Stimulated activated naive CD4-positive, alpha-beta T cell (primary cell): Measurements from ENCODE around the gene NDST1.

Experiments used
- DNase-seq, 6 experiments: peaks; one replicate each; lab custom pipeline; 2025; lab: John Stamatoyannopoulos, UW

The NDST1 gene

DNA sequence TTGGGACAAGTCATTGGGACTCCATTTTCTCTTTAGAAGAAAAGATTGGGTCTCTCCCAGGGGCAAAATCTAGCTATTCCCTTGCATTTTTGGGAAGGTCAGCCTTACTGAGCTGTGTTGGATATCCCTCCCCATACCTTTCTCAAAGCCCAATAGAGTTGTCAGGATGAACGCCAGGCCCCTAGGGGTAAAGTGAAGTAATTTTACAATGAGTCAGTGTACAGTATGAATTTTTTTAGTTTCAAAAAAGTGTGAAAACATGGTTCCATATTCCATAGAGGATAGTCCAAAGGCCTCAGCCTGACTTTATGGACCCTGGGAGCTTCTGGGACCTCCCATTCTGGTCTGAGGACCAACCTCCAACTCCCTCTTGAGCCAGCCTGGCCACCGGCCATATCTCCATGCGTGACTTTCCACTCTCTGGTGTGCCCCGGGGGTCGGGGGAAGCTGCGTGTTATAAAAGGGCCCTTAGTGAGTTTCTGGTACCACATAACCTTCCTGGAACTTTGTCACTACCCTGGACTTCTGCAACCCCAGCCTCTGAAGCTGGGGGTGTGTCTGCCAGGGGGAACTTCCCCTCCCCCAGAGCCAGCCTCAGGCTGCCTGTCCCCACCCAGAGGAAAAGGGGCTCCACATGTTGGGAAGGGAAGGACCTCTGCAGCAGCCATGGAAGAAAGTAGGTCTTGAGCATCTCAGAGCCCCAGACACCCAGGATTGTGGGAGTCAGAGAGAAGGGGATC, 80.1 kb downstream of the NDST1 start:
- DNase-seq, result no peak

DNA sequence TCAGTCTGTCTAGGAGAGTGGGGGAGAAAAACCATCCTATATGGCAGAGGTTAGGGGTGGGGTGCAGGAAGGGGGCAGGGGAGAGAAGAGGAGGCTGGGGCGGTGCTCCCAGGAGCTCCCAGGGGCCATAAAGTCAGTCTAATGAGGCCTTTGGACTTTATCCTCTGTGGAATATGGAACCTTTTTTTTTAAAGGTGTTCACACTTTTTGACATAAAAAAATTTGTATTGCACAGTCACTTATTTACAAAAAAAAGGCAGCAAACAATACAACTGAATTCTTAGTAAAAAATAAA, 80.6 kb downstream of the NDST1 start:
- DNase-seq, result no peak

DNA sequence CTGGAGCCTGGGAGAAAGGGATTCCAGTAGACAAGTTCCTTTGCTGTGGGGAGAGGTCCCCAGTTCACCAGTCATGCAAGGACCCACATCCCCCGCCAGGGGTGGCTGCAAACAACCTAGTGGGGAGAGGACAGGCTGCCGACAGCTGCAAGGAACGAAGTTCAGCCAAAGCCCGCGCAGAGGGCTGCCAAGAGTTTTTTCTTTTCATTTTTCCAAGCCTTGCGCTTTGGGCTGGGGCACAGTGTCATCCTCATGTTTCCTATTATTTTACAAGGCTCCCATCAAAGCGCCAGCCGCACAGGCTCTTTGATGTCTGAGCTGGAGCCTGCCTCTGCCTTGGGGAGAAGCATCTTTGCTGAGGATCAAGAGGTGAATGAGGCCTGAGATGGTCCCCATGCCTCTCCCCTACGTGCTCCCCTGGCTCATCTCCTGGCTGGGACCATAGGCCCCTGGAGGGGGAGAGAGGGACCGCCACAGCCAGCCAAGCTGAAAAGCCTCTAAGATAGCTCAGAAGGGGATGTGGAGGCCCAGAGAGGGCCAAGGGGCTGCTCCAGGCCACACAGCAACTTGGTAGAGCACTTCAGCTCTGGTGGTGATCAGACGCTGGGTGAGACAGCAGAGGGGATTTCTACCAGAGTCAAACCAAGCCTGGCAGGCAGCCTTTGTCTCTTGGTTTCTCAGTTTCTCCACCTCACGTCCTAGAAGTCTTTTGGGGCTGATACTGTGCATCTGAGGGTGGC, 82.1 kb downstream of the NDST1 start:
- no peak for DNase-seq

DNA sequence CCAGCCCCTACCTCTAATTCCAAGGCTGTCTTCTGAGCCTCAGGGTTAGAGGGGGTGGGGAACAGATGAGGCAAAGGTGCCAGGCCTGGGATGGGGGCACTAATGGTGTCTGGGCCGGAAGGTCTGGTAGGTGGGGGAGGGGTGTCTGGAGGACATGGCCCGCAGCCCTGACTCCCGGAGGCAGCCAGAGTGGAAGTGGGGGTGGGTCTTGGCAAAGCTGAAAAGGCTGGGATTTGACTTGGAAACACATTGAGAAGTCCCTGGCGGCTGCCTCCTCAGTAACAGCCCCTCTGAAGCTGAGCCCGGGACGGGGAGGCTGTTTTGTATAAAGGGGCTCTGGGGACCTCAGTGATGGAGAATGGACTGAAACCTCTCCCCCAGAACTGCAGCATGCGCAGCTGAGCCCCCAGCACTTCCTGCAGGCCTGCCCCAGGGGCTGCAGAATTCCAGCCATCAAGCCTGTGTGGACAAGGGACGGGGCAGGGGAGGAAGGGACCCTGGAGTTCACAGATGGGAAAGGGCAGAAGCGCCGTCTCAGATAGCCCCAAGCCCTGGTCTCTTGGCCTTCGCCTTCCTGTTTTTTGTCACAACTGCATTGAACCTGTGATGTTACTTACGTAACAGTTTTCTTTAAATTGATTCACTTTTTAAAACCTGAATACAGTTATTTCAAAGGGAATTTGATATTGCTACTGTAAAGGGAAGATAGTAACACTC, 83.2 kb downstream of the NDST1 start:
- DNase-seq, result no peak

DNA sequence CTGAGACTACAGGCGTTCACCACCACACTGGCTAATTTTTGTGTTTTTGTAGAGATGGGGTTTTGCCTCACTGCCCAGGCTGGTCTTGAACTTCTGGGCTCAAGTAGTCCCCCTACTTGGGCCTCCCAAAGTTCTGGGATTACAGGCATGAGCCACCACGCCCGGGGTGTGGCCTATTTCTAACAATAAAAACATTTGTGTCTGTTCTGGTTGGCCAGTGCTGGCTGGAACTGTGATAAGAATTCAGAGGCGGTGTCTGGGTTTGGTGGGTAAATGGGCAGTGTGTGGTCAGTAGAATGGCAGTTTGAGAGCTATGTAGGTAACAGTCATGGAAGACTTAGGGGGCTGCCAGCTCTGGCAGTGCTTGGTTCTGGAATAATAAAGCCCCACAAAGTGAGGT, 85.7 kb downstream of the NDST1 start:
- DNase-seq, result no peak

DNA sequence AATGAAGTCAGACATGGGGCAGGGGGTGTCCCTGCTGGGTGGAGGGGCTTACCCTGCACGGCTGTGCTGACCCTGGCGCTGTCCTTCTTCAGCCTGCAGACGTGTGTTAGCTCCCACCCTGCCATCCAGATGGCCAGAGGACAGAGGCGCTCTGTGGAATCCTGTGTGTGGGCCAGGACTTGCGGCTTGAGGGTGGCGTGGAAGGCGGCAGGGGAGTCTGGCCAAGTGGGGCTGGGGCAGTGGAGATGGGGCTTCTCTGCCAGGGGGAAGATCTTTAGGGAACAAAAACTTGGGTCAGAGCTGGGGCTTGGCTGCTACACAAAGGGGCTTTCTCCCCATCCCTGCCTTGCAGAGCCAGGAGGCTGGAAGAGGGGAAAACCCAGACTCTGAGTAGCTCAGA, 86.1 kb downstream of the NDST1 start:
- no peak for DNase-seq

DNA sequence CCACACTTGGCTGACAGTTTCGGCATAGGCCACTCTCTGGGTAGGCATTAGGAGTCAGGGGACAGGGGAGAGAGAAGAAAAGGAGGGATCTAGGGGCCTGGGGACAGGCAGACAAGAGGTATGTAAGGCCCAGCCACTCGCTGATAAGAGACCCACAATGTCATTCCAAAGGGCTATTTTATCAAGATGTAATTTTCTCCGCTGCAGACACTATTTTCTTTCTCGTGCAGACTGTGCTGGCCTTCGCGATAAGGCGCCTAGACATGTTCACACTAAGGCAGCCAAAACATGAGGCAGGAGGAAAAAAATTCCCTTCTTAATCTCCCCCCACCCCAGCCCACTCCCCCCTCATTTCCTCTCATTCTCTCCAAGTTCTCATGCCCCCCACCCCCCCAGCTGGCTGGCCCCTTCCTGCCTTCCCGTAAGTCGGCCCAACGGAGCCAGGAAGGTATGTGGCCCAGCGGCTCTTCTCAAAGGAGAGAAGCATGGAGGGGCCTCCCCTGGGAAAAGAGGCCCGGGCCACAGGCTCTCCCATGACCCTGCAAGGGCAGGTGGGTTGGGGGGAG, 87.6 kb downstream of the NDST1 start:
- no peak for DNase-seq

DNA sequence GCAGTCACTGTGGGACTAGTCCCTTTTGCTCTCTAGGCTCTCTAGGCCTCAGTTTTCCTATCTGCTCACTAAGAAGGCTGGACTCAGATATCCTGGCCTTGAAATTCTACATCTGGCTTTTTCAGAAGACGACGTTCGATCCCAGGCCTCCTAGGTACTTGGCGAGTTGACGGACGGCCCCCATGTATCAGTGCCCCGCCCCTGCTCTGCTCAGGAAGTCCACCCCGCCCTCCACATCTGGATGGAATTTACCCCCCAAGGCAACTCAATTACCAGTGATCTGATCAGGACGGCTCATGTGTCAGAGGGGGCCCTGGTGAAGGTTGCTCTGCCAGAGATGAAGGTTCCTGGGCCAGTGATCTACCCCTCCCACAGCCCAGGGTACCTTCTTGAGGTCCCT, 88.4 kb downstream of the NDST1 start:
- DNase-seq, result no peak

DNA sequence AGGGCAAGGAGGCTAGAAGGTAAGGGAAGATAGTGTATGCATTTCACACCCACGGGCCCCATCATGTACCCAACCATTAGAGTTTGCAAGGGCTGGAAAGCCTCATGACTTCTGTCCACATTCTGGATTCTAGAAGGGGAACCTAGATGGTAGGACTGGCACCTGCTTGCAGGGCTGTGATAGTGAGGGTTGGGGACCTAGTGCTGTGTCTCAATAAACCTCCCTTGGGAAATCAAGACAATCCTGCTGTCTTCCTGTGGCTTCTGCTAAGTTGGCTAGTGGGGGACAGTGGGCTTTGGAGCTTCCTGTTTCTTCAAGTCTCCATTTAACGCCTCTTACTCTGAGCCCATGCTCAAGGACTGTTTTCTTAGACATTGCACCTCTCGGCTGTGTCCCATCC, 88.9 kb downstream of the NDST1 start:
- DNase-seq, result no peak

DNA sequence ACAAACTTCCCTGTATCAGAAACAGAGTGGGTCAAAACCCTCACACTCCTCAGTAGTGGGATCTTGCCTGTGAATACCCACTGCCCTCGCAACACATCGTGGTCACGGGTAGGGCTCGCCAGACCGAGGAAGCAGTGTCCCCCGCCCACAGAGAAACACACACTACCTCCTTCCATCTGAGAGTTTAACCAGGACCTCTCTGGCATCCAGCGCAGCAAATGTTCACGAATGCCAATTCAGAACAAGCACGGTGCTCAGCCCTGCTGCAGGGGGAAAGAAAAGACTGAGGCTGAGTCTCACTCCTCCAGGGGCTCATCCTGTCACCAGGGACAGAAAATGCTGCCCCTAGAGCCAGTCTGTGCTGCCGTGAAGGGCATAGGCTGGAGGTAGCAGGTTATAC, 90.1 kb downstream of the NDST1 start:
- no peak for DNase-seq

DNA sequence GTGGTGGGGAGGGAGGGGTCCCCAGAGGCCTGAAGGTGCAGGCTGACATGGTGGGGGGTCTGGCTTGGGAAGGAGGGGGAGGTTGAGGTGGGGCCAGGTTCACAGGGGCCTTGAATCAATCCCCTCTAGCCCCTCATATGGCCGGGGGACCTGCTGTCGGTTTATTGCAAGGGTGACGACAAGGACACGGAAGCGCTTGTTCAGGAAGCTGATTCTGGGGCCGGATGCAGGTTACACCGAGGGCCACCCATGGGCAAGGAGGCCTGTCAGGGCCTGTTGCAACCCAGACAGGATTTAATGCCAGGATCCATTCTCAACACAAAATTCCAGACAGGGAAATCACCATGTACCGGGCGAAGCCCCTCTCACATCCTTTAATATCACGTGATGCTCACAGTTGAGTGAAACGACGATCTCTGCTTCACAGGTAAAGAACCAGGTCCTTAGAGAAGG, 90.9 kb downstream of the NDST1 start:
- DNase-seq, result no peak

DNA sequence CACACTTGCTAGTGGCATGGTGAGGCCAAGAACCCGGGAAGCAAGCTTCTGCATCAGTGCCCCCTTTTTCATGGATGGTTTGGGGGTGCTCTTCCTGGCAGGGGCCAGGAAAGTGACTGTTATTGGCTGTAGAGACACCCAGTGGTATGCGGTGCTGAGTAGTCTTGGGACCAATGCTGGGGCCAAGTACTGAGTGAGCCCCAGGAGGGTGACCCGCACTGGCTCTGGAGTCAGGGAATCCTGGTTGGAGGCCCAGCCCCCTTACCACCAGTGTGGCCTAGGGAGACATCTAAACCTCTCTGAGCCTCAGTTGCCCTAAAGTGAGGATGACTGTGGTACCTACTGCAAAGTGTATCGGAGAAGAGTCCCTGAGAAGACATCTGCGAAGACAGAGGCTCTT, 91.3 kb downstream of the NDST1 start:
- DNase-seq, result no peak

DNA sequence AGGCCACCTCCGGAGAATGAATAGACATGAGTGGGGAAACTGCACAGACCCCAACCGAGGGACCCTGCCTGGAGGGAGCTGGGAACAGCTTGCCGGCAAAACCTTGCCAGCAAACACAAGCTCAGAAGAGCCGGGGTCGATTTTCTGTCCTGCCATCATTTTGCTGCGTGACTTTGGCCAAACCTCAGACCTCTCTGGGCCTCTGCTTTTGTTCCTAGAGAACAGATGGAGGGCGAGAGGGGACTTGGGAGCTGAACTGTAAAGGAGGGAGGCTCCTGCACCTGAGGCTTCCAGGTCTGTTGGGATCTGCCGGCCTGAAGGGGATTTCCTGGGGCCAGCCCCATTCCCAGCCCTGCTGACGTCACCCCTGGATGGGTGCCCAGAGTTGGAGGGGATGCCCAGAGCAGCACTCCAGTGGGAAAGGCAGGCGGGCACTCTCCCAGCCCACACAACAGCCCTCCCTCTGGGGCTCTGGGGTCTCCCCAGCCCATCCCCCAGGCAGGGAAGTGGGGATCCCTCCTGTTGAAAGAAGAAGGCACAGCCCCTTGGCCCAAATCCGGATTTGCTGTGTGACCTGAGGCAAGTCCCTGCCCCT, 92.1 kb downstream of the NDST1 start:
- DNase-seq, result no peak

DNA sequence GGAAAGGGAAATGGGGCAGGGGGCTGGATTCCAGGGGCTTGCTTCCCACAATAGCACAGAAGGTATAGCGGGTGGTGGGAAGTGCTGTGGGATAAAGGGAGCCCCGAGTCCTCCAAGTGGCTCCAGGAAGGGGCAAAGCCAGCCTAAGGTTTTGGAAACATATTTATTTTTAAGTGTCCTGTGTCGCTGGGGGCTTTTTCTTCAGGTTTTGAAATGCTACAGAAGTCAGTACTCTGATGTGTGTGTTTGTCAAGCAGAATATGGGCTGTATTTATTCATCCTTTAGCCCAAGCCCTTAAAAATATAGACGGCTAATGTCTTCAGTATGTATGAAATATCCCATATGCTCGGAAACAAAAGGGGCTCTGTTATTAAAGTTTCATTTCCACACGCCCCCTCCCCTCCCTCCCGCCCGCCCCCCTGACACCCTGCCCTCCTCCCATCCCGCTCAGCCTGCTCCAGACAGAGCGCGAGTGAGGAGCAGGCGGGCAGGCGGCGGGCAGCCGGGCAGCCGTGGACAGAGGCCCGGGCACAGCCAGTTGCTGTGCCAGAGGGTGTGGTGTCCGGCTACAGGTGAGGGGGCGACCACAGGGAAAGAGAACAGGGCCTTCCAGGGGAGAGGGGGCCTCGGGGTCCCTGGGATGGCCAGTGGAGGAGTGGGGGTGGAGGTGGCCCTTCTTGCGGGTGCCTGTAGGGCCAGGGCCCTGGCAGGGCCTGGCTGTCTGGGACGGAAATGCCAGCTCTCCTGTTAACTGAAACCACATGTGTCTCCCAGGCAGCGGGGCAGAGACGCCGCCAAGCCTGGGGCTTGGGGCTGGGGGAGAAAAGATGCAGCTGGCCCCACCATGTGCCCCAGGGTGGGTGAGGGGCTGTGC, 92.9 kb downstream of the NDST1 start:
- DNase-seq, result no peak

DNA sequence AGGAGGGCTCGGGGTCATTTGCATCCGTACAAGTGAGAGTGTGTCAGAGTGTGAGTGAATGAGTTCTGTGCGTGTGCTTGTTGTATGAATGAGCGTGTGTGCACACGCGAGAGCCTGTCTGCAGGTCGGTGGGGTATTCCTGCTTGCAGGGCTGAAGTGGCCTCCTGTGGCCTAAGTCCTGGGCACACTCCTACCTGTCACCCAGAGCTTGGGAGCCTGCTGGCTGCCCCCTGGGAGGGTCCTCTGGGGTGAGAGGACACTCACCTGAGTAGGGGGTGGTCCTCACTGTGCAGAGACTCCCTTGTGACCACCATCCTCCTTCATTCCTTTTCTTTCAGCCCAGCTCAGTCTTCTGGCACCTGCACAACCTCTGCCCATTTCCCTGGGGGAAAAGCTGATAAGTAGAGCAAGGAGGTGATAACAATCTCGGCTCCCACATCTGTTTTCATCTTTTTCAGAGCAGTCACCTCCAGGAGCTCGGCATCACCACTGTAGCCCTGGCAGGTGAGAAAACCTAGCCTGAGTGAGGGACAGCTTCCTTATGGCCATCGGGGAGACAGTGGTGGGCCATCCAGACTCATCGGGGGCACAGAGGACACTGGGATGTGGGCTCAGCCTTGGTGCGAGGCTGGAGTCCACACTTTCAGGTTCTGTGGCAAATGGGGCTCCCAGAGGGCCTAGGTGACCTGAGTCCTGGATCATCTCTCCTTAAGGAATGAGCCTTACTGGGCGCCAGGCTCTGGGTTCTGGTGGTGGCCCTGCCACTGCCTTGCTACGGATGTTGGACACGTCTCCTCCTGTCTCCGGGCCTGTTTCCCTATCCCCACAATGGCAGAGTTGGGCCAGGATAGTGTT, 93.8 kb downstream of the NDST1 start:
- no peak for DNase-seq

DNA sequence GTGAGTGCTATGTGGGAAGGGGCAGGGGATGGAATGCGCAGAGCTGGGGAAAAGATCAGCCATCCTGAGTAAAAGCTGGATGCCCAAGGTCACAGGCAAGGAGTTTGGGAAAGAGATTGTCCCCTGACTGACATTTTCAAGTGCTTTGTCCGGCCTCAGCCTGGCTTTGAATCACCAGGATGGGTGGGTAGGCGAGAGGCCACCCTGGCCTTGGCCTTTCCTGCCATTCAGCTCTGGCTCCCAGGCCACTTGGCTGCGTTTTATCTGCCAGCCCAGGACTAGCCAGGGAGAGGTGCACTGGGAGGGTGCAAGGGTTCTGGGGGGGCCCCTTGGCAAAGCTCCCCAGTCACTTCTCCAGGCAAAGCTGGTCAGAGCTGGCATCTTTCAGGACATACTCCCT, 95.1 kb downstream of the NDST1 start:
- no peak for DNase-seq

DNA sequence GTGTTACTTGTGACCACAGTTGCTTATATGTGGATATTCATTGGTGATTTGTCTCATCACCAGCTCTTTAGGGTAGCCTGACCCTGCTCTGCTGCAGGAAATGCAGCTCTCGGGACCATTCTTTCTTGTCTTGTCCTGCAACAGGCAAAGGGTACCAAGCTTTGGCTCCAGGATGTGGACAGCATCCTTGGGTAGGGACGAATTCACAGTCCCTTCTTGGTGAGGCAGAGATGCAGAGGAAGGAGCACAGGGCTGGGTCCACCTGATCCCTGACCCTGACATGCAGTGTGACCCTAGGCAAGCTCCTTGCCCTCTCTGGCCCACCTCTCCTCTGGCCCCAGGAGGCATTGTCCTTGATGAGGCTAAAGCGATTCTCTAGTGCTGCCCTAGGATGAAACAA, 95.6 kb downstream of the NDST1 start:
- no peak for DNase-seq

DNA sequence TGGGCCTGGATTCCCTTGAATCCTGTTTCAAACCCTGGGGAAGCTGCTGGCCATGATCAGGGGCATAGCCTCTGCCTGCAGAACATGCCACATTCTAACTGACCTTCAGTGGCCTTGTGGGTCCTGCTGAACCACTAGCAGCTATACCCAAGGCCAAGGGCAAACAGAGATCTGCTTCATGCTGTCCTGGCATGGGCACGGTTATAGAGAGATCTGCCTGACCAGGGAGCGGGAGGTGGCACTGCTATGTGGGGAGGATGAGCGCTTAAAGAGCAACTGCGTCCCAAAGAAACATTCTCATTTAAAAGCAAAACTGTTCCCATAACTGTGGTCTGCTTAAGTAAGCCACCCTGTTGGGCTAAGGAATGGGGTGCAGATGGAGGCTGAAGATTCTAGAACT, 96.1 kb downstream of the NDST1 start:
- DNase-seq, result no peak

DNA sequence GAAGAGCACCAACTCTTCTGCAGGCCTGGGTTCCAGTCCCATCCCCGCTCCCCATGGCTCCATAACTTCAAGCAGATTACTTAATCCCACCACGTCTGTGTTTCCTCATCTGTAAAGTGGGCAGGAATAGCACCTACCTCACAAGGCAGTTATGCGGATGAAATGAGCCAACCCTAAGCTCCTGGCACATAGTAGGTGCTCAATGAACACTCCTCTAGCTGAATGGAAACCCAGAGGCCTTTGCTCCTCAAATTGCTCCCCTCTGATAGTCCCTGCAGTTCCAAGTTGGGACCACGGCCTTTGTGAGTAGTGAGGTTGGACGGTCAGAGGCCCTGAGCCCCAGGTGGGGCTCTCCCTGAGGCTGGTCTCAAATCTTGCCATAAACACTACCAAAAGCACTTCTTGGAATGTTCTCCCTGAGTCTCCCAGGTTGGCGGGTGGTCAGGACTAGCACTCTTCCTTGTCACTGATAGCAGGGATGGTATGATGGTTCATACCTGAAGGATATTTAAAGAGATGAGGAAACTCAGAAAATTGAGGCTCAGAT, 97.0 kb downstream of the NDST1 start:
- DNase-seq, result no peak

DNA sequence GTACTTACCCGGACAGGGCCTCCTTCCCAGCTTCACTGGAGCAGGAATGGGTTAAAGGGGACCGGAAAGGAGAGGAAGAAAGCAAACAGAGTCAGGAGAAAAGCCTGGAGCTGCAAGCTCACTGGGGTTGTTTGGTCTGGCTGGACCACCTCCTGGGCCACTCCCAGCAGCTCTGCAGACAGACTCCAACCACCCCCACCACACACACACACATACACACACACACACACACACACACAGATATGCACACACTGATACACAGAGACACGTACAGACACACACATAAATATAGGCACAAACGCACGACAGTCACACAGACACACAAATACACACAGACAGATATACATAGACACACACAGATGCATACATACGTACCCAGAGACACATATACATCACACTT, 97.6 kb downstream of the NDST1 start:
- no peak for DNase-seq
